ENCODE data around the gene CLEC2L. TPM values are rescaled to one million over a fixed set of nuclear protein-coding genes. Genes with fewer than 3 reads are reported as not detected.

Gene CLEC2L
- polyA plus RNA-seq, 1 donor from 2014 or later, result 4.5 TPM

DNA sequence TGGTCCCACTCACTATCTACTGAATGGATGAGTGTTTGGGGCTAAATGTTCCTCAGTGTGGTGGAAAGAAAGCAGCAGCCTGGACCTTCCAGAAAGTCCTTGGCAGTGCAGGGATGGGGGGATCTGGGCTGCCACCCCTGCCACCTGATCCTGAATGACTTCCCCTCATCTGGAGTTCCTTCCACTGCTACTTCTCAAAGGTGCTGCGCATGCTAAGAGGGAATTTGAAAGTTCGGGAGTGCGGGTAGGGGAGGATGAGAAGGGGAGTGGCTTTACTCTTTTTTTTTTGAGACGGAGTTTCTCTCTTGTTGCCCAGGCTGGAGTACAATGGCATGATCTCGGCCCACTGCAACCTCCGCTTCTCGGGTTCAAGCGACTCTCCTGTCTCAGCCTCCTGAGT is 41.4 kb upstream of the CLEC2L start:
- H3K9ac ChIP-seq (ENCODE audit: low read length), result no peak overlapping the region
- no peak for TF ChIP-seq SMC3 (conservative IDR thresholded peaks at IDR 0.05; ENCODE audit: poor library complexity)
- no peak for TF ChIP-seq REST (IDR thresholded peaks at IDR 0.05; ENCODE audit: borderline replicate concordance)
- TF ChIP-seq TAF1 (IDR thresholded peaks at IDR 0.05; ENCODE audit: low read depth), result no peak
- TF ChIP-seq POLR2AphosphoS5 (IDR thresholded peaks at IDR 0.05), result no peak
- H3K9me3 ChIP-seq (ENCODE audit: low read length), result no peaks in the 10 kb centered on the region
- H3K4me3 ChIP-seq (ENCODE audit: low read length), result no peak overlapping the region
- no peak overlapping the region for H3K4me2 ChIP-seq (ENCODE audit: low read length)
- H3K79me2 ChIP-seq (replicated peaks; ENCODE audit: insufficient read depth, low read length), result no peaks in the 10 kb centered on the region
- H2AFZ ChIP-seq (ENCODE audit: low read depth, low read length), result no peak overlapping the region
- no peaks in the 10 kb centered on the region for H3K9me2 ChIP-seq (ENCODE audit: insufficient read depth, low read length)
- peaks cover 46% of the 10 kb centered on the region for H3K27me3 ChIP-seq (ENCODE audit: insufficient read depth, low read depth, low read length)
- H3F3A ChIP-seq (ENCODE audit: insufficient read depth, low read length, poor library complexity, severe bottlenecking), result no peaks in the 10 kb centered on the region
- no peaks in the 10 kb centered on the region for H4K20me1 ChIP-seq (ENCODE audit: insufficient read depth)
- H3K36me3 ChIP-seq (ENCODE audit: insufficient read depth, low read length), result no peaks in the 10 kb centered on the region
- H3K27ac ChIP-seq (ENCODE audit: low read length), result no peak overlapping the region

DNA sequence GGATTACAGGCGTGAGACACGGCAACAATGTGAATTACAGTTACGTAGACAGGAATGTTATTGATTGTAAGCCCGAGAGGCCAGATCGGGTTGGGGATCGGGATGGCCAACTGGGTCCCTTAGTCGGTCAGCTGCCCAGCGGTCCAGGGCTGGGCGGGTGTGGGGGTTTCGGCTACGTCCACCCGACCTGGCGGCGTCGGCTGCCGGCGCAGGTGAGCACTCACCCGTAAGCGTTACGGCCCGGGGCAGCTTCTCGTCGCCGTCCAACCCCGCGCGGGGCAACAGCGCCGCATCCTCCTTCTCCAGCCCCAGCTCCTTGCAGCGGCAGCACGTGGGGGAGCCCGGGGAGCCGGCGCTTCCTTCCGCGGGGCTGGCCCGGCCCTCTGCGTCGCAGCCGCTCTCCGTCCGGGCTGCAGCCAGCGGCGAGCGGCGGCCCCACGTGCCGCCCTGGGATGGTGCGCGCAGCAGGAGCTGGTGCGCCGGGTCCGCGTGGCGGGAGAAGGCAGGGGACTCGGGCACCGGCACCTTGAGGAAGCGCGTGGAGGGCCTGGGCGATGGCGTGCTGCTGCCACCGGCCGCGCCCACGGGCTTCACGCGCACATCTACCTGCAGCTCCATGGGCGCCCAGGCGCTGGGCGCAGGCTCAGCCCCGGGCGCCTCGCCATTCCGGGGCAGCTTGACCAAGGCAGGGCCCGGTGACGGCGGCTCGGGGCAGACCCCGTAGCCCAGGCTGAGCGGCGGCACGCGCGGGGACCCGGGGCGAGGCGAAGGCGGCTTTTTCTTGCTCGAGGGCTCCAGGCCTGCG is 40.6 kb upstream of the CLEC2L start:
- Histone ChIP-seq H3K4me2 (ENCODE audit: low read length) (peak overlapping the region; percentile 35), H3K27me3 (ENCODE audit: insufficient read depth, low read depth, low read length) (peaks cover 46% of the 10 kb centered on the region), H2AFZ (ENCODE audit: low read depth, low read length) (no peak overlapping the region)

More for the DNA sequence above, 40.6 kb upstream of the CLEC2L start:
- no peaks in the 10 kb centered on the region for H4K20me1 ChIP-seq (ENCODE audit: insufficient read depth)
- H3K9me3 ChIP-seq (ENCODE audit: low read length), result no peaks in the 10 kb centered on the region
- H3F3A ChIP-seq (ENCODE audit: insufficient read depth, low read length, poor library complexity, severe bottlenecking), result no peaks in the 10 kb centered on the region
- no peak overlapping the region for H3K9ac ChIP-seq (ENCODE audit: low read length)
- H3K4me3 ChIP-seq (ENCODE audit: low read length), result peak overlapping the region; percentile 64
- TF ChIP-seq, protein P1, sequence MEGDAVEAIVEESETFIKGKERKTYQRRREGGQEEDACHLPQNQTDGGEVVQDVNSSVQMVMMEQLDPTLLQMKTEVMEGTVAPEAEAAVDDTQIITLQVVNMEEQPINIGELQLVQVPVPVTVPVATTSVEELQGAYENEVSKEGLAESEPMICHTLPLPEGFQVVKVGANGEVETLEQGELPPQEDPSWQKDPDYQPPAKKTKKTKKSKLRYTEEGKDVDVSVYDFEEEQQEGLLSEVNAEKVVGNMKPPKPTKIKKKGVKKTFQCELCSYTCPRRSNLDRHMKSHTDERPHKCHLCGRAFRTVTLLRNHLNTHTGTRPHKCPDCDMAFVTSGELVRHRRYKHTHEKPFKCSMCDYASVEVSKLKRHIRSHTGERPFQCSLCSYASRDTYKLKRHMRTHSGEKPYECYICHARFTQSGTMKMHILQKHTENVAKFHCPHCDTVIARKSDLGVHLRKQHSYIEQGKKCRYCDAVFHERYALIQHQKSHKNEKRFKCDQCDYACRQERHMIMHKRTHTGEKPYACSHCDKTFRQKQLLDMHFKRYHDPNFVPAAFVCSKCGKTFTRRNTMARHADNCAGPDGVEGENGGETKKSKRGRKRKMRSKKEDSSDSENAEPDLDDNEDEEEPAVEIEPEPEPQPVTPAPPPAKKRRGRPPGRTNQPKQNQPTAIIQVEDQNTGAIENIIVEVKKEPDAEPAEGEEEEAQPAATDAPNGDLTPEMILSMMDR (IDR thresholded peaks at IDR 0.05; ENCODE audit: poor library complexity, severe bottlenecking), result no peak
- peak; percentile 64 for TF ChIP-seq MXI1 (conservative IDR thresholded peaks at IDR 0.05; ENCODE audit: poor library complexity, severe bottlenecking)
- TF ChIP-seq EZH2 (IDR thresholded peaks at IDR 0.05; ENCODE audit: borderline replicate concordance, insufficient read depth, low read length, poor library complexity, severe bottlenecking), result peak; percentile 45
- no peak overlapping the region for H3K27ac ChIP-seq (ENCODE audit: low read length)
- H3K79me2 ChIP-seq (replicated peaks; ENCODE audit: insufficient read depth, low read length), result no peaks in the 10 kb centered on the region
- H3K36me3 ChIP-seq (ENCODE audit: insufficient read depth, low read length), result no peaks in the 10 kb centered on the region
- H3K9me2 ChIP-seq (ENCODE audit: insufficient read depth, low read length), result no peaks in the 10 kb centered on the region

All from neural cell (in vitro differentiated cells).